Calu3 (cell line): ENCODE results near the gene CLDN6. TPM values are rescaled to one million over a fixed set of nuclear protein-coding genes. Genes with fewer than 3 reads are reported as not detected.

Experiments
- BruUV-seq: library from RNA; stranded (reverse); fragments of 400-500 nt; replicated peaks from 2 replicates; lab custom pipeline; 2021; lab: Mats Ljungman, UMichigan
- CTCF ChIA-PET: fragments of 300-600 bp; sonication (Branson Sonifier 250); formaldehyde crosslinking; loops from one replicate; lab custom pipeline; 2022; ENCODE audit warnings: antibody characterized with exemption; lab: Charles Lee
- DNase-seq: peaks from one replicate; pipeline ENCODE4 v3.0.0; 2022
- H3K27ac Mint-ChIP-seq: one replicate; pipeline ENCODE4 v1.8.0; 2022; ENCODE audit warnings: mixed read lengths; ENCODE audit not compliant: unreplicated experiment
- H3K27me3 Mint-ChIP-seq: one replicate; pipeline ENCODE4 v1.8.0; 2022; ENCODE audit warnings: mixed read lengths; ENCODE audit not compliant: unreplicated experiment
- H3K36me3 Mint-ChIP-seq: one replicate; pipeline ENCODE4 v1.8.0; 2022; ENCODE audit warnings: mild to moderate bottlenecking, moderate library complexity, mixed read lengths; ENCODE audit not compliant: insufficient read depth, unreplicated experiment
- H3K4me1 Mint-ChIP-seq: one replicate; pipeline ENCODE4 v1.8.0; 2022; ENCODE audit warnings: mild to moderate bottlenecking, low read depth, mixed read lengths; ENCODE audit not compliant: unreplicated experiment
- H3K4me3 Mint-ChIP-seq: one replicate; pipeline ENCODE4 v1.8.0; 2022; ENCODE audit warnings: mild to moderate bottlenecking, low read depth, moderate library complexity, mixed read lengths; ENCODE audit not compliant: unreplicated experiment
- H3K9me3 Mint-ChIP-seq: one replicate; pipeline ENCODE4 v1.8.0; 2022; ENCODE audit warnings: low read depth, mixed read lengths; ENCODE audit not compliant: unreplicated experiment
- CTCF ChIP-seq: fragments of 200-600 bp; IDR thresholded peaks from one replicate; pipeline ENCODE4 v1.8.0; 2022; ENCODE audit warnings: antibody characterized with exemption; ENCODE audit not compliant: unreplicated experiment
- intact Hi-C: fragments of 100-400 bp; cut with micrococcal nuclease; formaldehyde crosslinking; loops from one replicate; pipeline ENCODE4 v1.10.0; 2022; ENCODE audit not compliant: unreplicated experiment
- total RNA-seq: library from RNA; stranded (reverse); gene quantifications from 2 replicates; pipeline ENCODE4 v1.2.3, GENCODE V29; 2022

CLDN6 gene
- total RNA-seq, 1 experiment from 2014 or later, result 2.1 TPM

GRCh38 chr16:2999929-3000328 lies 18.1 kb downstream of the CLDN6 start:
- Mint-ChIP-seq H3K36me3 (peaks cover 50% of the 10 kb centered on the region), H3K9me3 (no peaks in the 10 kb centered on the region), H3K4me3 (no peak overlapping the region), H3K27me3 (no peaks in the 10 kb centered on the region), H3K4me1 (peaks cover 11% of the 10 kb centered on the region), H3K27ac (no peak overlapping the region)
- CTCF ChIA-PET, result interaction anchor here (1.4 kb wide), 1 partner anchor 32 kb away, joined by 3 read pairs; no protein-coding TSS in a partner anchor
- intact Hi-C loops, result no loop called here
- TF ChIP-seq CTCF, result no peak
- no peak for DNase-seq
- BruUV-seq, result no TSS peak

- no TSS peak for BruUV-seq
- peaks cover 19% of the 10 kb centered on the region for H3K4me1 Mint-ChIP-seq
- DNase-seq, result no peak
- TF ChIP-seq CTCF, result no peak
- no peak overlapping the region for H3K4me3 Mint-ChIP-seq
- peaks cover 38% of the 10 kb centered on the region for H3K36me3 Mint-ChIP-seq
- no peak overlapping the region for H3K27ac Mint-ChIP-seq
- intact Hi-C loops, result no loop called here
- no peaks in the 10 kb centered on the region for H3K9me3 Mint-ChIP-seq
- CTCF ChIA-PET, result no interaction called here
- H3K27me3 Mint-ChIP-seq, result no peaks in the 10 kb centered on the region
These were observed 21.7 kb downstream of the CLDN6 start for GRCh38 chr16:2996298-2996697.

- CTCF ChIA-PET, result no interaction called here
- Mint-ChIP-seq H3K27me3 (no peaks in the 10 kb centered on the region), H3K4me3 (no peak overlapping the region), H3K36me3 (peaks cover 21% of the 10 kb centered on the region), H3K4me1 (peaks cover 8% of the 10 kb centered on the region), H3K27ac (no peak overlapping the region), H3K9me3 (no peaks in the 10 kb centered on the region)
- intact Hi-C loops, result no loop called here
- no peak for TF ChIP-seq CTCF
- no TSS peak for BruUV-seq
- DNase-seq, result no peak
These were observed 25.5 kb downstream of the CLDN6 start for GRCh38 chr16:2992383-2993081.

GRCh38 chr16:2991566-2992261 lies 26.3 kb downstream of the CLDN6 start:
- DNase-seq, result no peak
- BruUV-seq, result no TSS peak
- Mint-ChIP-seq H3K4me1 (peaks cover 8% of the 10 kb centered on the region), H3K27me3 (no peaks in the 10 kb centered on the region), H3K4me3 (no peak overlapping the region), H3K27ac (no peak overlapping the region), H3K9me3 (no peaks in the 10 kb centered on the region), H3K36me3 (peaks cover 21% of the 10 kb centered on the region)
- CTCF ChIA-PET, result no interaction called here
- intact Hi-C loops, result no loop called here
- TF ChIP-seq CTCF, result no peak
